Measurements from ENCODE around the gene SHB. TPM values are rescaled to one million over a fixed set of nuclear protein-coding genes. Genes with fewer than 3 reads are reported as not detected.

The SHB gene
- total RNA-seq, 1 experiment from 2014 or later, result 23.8 TPM

DNA sequence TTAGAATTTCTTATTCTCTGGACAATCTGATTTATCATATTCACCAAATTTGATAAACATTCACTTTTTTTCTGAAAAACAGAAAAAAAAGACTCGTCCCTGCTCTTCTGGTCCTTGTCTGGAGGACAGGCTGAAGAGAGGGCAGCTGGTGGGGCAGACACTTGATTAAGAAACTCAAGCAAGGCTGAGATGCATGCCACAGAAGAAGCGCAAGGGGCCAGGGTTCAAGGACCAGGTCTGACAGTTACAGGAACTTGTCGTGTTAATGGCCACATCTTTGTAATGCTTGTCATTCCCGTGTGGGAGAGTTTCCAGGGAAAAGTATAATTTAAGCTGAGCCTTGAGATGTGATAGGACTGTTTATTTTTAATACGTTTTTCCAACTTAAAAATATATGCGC lies 40.6 kb upstream of the SHB start:
- Histone ChIP-seq H3F3A (ENCODE audit: insufficient read depth, low read depth) (no peaks in the 10 kb centered on the region), H3K27me3 (ENCODE audit: insufficient read depth, low read depth) (no peaks in the 10 kb centered on the region), H3K4me2 (no peak overlapping the region), H4K20me1 (ENCODE audit: insufficient read depth) (no peaks in the 10 kb centered on the region), H3K36me3 (ENCODE audit: low read depth) (no peaks in the 10 kb centered on the region), H3K9me2 (ENCODE audit: insufficient read depth) (no peaks in the 10 kb centered on the region), H3K9me3 (ENCODE audit: insufficient read depth, low read depth) (no peaks in the 10 kb centered on the region), H3K4me3 (no peak overlapping the region), H3K79me2 (ENCODE audit: low read depth) (no peaks in the 10 kb centered on the region), H3K4me1 (replicated peaks; ENCODE audit: insufficient read depth) (peaks cover 5% of the 10 kb centered on the region; the same call in 1 of the 2 replicates), H2AFZ (no peak overlapping the region), H3K27ac (no peak overlapping the region)
- no TSS peak for BruUV-seq (replicated peaks)
- intact Hi-C loops (cut with micrococcal nuclease; ENCODE audit: unreplicated experiment), result no loop called here
- DNase-seq, result no peak
- CTCF ChIA-PET, result no interaction called here
- POLR2A ChIA-PET (ENCODE audit: unreplicated experiment), result no interaction called here
- TF ChIP-seq EZH2 (IDR thresholded peaks at IDR 0.05; ENCODE audit: low read depth) (no peak), CTCF (conservative IDR thresholded peaks at IDR 0.05) (no peak)

DNA sequence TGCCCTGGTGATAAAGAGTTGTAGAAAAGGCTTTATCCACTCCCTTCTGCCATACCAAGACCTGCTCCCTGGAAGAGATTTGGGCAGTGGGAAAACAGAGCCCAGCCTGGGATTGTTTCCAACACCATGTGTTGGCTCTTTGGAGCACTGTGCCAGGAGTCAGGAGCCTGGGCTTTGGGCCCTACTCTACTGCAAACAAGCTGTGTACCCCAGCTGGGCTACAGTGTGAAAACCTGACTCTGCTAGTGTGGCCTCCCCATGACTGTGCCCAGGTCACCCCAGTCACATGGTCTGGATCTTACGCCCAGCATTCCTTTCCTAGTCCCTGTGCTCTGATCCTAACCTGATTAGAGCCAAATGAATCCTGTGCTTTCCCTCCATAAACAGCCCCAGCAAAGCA lies 39.3 kb upstream of the SHB start:
- H3K36me3 ChIP-seq (ENCODE audit: low read depth), result no peaks in the 10 kb centered on the region
- H3K27ac ChIP-seq, result no peak overlapping the region
- H3K9me3 ChIP-seq (ENCODE audit: insufficient read depth, low read depth), result no peaks in the 10 kb centered on the region
- ChIA-PET CTCF (interaction anchor here (0.6 kb wide), 1 partner anchor 26 kb away, joined by 3 read pairs; no protein-coding TSS in a partner anchor), POLR2A (ENCODE audit: unreplicated experiment) (interaction anchor here (0.6 kb wide), 1 partner anchor 20 kb away, joined by 3 read pairs; no protein-coding TSS in a partner anchor)
- no peak overlapping the region for H3K4me3 ChIP-seq
- no peaks in the 10 kb centered on the region for H3K79me2 ChIP-seq (ENCODE audit: low read depth)
- H3K27me3 ChIP-seq (ENCODE audit: insufficient read depth, low read depth), result no peaks in the 10 kb centered on the region
- no peak overlapping the region for H2AFZ ChIP-seq
- no TSS peak for BruUV-seq (replicated peaks)
- TF ChIP-seq CTCF (conservative IDR thresholded peaks at IDR 0.05) (no peak), EZH2 (IDR thresholded peaks at IDR 0.05; ENCODE audit: low read depth) (no peak)
- no peaks in the 10 kb centered on the region for H3K9me2 ChIP-seq (ENCODE audit: insufficient read depth)
- no peaks in the 10 kb centered on the region for H3F3A ChIP-seq (ENCODE audit: insufficient read depth, low read depth)
- H3K4me1 ChIP-seq (replicated peaks; ENCODE audit: insufficient read depth), result peaks cover 5% of the 10 kb centered on the region; the same call in 1 of the 2 replicates
- no peaks in the 10 kb centered on the region for H4K20me1 ChIP-seq (ENCODE audit: insufficient read depth)
- DNase-seq, result no peak
- H3K4me2 ChIP-seq, result no peak overlapping the region
- intact Hi-C loops (cut with micrococcal nuclease; ENCODE audit: unreplicated experiment), result no loop called here

DNA sequence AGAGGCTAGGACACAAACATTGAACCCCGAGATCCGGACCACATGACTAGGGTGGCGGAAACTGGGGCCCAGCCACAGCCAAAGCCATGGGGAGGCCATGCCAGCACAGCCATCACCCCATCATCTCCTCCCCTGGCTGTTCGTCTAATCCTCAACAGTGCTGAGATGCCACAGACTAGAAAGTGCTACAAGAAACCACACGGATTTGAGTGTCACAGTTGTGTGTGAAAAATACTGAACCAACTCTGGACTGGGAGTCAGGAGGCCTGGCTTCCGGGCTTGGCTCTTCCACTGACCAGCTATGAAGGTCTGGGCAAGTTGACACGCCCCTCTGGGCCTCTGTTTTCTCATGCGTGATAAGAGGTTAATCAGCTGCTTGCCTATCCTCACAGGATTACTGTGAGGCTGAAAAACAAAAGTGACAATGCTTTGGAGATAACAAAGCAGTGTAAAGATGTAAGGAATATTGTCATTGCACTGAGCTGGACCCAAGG lies 38.8 kb upstream of the SHB start:
- TF ChIP-seq CTCF (conservative IDR thresholded peaks at IDR 0.05) (no peak), EZH2 (IDR thresholded peaks at IDR 0.05; ENCODE audit: low read depth) (no peak)
- no peaks in the 10 kb centered on the region for H3K9me3 ChIP-seq (ENCODE audit: insufficient read depth, low read depth)
- CTCF ChIA-PET, result no interaction called here
- H3F3A ChIP-seq (ENCODE audit: insufficient read depth, low read depth), result no peaks in the 10 kb centered on the region
- H3K4me3 ChIP-seq, result no peak overlapping the region
- no TSS peak for BruUV-seq (replicated peaks)
- peaks cover 5% of the 10 kb centered on the region; the same call in 1 of the 2 replicates for H3K4me1 ChIP-seq (replicated peaks; ENCODE audit: insufficient read depth)
- no peaks in the 10 kb centered on the region for H4K20me1 ChIP-seq (ENCODE audit: insufficient read depth)
- H3K27ac ChIP-seq, result no peak overlapping the region
- H3K4me2 ChIP-seq, result no peak overlapping the region
- DNase-seq, result peak in 1 of 2 experiments; percentile 40
- no peaks in the 10 kb centered on the region for H3K9me2 ChIP-seq (ENCODE audit: insufficient read depth)
- H2AFZ ChIP-seq, result no peak overlapping the region
- POLR2A ChIA-PET (ENCODE audit: unreplicated experiment), result interaction anchor here (0.6 kb wide), 1 partner anchor 21 kb away, joined by 3 read pairs; no protein-coding TSS in a partner anchor
- no peaks in the 10 kb centered on the region for H3K36me3 ChIP-seq (ENCODE audit: low read depth)
- H3K27me3 ChIP-seq (ENCODE audit: insufficient read depth, low read depth), result no peaks in the 10 kb centered on the region
- no peaks in the 10 kb centered on the region for H3K79me2 ChIP-seq (ENCODE audit: low read depth)
- intact Hi-C loops (cut with micrococcal nuclease; ENCODE audit: unreplicated experiment), result no loop called here
